Coronary artery (tissue), 2 donors: ENCODE measurements around the gene ZBTB34.

ENCODE experiments used
- DNase-seq: peaks from one replicate; pipeline ENCODE4 v3.0.0-alpha.2; 2017; ENCODE audit warnings: low spot score
- H3K27ac ChIP-seq, 2 donors: fragments of 200-600 bp; sonication (generic); one replicate each; pipeline ENCODE4 v1.5.1; 2016 to 2019
- H3K4me3 ChIP-seq: fragments of 200-600 bp; sonication (generic); 2 replicates; pipeline ENCODE4 v1.5.1; 2016; ENCODE audit warnings: mild to moderate bottlenecking, moderate library complexity
- TF ChIP-seq, protein P1 (sequence below): fragments of 200-600 bp; sonication (generic); IDR thresholded peaks from one replicate; pipeline ENCODE4 v1.5.1; 2019; ENCODE audit warnings: antibody characterized with exemption

ZBTB34 gene

DNA sequence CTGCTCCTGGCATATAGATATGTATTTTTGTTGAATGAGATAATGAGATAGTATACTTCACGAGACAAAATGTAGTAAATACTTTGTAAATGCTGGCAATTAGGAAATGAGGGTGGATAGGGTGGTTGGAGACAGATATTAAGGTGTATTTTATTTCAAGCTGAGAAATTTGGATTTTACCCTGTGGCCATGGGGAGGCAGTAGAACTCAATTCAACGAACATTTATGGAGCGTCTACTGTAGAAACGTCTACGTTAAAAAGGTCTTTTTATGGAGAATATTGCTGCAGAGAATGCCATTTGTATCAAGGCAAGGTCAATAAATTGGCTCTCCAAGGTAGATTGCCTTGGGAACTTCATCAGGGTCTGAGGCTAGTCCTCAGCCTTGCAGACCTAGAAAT is 32.6 kb downstream of the ZBTB34 start:
- H3K27ac ChIP-seq: no peak overlapping the region
- H3K4me3 ChIP-seq: no peak overlapping the region
- no peak for DNase-seq
- TF ChIP-seq, protein P1, sequence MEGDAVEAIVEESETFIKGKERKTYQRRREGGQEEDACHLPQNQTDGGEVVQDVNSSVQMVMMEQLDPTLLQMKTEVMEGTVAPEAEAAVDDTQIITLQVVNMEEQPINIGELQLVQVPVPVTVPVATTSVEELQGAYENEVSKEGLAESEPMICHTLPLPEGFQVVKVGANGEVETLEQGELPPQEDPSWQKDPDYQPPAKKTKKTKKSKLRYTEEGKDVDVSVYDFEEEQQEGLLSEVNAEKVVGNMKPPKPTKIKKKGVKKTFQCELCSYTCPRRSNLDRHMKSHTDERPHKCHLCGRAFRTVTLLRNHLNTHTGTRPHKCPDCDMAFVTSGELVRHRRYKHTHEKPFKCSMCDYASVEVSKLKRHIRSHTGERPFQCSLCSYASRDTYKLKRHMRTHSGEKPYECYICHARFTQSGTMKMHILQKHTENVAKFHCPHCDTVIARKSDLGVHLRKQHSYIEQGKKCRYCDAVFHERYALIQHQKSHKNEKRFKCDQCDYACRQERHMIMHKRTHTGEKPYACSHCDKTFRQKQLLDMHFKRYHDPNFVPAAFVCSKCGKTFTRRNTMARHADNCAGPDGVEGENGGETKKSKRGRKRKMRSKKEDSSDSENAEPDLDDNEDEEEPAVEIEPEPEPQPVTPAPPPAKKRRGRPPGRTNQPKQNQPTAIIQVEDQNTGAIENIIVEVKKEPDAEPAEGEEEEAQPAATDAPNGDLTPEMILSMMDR: no peak

DNA sequence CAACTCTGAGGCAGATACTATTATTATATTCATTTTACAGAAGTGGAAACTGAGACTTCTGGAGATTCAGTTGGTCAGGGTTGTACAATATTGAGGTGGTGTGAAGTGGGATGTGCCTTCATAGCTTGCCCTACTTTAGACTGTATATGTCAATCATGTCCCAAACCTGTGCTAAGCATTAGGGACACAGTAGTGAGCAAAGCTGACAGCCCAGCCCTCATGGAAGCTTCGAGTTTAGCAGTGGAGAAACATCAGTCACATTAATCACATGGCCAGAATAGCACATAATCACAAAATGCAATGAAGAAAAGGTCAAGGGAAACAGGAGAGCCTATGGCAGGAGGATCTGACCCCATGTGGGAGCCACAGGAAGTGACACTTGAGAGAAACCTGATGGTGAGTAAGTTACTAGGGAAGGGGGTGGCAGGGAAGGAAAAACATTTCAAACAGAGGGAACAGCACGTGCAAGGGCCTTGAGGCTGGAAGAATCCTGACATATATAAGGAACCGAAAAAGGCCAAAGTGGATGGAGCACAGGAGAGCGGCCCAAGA is 33.7 kb downstream of the ZBTB34 start:
- Histone ChIP-seq H3K4me3 (no peak overlapping the region), H3K27ac (no peak overlapping the region)
- no peak for DNase-seq
- TF ChIP-seq, protein P1: no peak

DNA sequence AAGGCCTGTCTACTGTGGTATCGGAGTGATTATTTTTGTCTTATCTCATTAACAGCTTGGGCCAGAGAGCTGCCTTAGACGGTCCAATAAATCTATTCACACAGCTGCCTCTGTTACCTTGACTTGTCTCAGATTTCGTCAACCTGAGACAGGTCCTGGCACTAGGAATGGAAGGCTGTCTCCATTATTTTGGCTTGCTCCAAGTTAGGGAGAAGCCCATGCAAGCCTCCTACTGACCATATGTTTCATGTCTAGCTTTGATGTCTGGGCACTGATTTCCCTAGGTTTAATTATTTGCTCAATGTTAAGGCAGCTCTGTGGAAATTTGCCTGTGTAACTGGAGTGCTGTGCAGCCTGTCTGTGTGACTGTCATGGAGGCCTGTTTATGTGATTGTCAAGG is 41.8 kb downstream of the ZBTB34 start:
- no peak overlapping the region for H3K4me3 ChIP-seq
- no peak overlapping the region for H3K27ac ChIP-seq
- TF ChIP-seq, protein P1: no peak
- DNase-seq: no peak

DNA sequence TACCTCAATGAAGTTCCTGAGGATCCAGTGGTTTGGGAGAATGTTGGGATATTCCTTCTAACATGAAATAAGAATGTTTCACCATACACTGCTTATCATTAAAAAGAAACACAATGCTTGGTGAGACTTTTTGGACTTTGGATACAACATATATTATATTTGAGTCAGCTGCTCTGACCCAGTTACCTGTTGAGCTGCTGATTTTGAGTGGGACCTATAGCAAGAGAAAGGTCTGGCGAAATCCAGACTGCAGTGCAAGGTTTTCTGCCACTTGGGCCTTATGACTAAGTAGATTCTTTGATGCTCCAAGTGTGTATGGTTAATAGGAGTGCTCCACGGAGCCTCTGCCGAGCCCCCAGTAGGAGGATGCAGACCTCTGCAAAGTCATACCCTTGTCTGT is 44.1 kb downstream of the ZBTB34 start:
- TF ChIP-seq, protein P1: no peak
- Histone ChIP-seq H3K27ac (no peak overlapping the region), H3K4me3 (no peak overlapping the region)
- DNase-seq: no peak

DNA sequence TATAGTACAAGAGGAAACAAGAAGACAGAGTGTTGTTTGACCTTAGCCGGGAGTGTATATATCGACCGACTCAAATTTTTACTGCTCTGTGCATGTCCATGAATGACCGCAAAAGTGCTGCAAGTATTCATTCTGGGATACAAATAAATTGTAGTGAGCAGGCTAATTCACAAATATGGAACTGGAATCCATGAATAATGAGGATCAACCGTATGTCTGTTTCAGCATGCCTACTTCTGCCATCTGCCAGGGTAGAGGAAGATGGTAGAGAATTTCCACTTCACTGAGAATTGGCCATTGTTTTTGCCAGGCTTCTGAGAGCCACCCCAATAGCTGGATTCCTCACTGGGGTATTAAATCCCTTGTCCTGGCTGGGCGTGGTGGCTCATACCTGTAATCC is 45.7 kb downstream of the ZBTB34 start:
- H3K4me3 ChIP-seq: no peak overlapping the region
- TF ChIP-seq, protein P1: no peak
- no peak for DNase-seq
- no peak overlapping the region for H3K27ac ChIP-seq

DNA sequence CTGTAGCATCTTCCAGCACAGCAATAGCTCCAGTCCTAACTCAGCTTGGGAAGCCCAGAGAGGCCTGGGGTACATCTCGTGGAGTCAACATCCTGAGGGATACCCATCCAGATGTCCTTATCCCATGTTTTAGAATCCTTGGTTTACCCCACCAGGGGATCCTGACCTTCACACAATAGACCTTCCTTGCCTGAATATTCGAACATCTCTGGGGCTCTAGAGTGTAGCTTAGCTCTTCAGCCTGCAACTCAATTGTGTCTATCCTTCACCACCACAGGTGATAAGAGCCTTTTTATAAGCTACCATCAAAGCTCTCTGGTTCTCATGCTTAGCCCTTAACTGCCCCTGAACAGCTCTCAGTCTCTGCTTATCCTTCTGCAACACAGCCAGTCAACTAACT is 46.6 kb downstream of the ZBTB34 start:
- TF ChIP-seq, protein P1: no peak
- no peak for DNase-seq
- Histone ChIP-seq H3K4me3 (no peak overlapping the region), H3K27ac (no peak overlapping the region)

DNA sequence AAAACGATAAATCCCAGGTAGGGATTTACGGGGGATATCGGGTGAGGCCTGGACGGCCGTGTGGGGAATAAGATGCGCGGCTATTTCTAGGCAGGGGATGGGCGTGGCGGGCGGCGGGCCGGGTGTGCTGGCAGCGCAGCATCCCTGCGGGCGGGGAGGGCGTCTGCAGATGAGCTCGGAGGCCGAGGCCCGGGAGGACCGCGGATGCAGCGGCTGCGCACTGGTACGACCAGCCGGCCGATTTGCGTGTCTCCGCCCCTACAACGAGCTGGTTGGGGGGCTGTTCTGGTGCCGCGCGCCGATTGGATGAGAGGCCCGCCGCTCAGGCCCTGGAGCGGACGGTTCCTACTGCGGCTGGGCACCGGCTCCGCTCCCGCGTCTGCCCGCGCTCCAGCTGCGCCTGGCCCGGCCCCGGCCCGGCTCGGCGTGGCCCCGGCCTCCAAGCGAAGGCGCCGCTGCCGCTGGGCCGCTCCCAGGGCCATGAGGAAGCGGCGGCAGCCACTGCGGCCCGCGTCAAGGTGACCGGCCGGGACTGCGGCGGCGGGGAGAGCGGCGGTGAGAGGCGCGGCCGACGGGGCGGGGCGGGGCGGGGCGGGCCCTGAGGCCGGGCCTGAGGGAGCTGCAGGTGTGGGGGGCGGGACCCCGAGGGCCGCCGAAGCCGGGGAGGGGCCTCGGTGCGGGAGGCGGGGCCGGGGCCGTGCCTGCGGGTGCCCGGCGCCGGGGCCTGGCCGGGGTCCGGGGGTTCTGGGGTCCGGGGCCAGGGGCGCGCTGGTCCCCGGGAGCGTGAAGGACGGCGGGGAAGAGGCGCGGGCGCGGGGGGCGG is 54.2 kb downstream of the ZBTB34 start, which contains the start of gene RALGPS1:
Gene RALGPS1 (plus strand): TSS at position 325 of the 823 bp plus-strand sequence. CDS start 47,508 bp downstream, outside the sequence.
- H3K27ac ChIP-seq: peak within 1 kb of the TSS in 1 of 2 donors; percentile 90
- TF ChIP-seq, protein P1: no peak

More for the DNA sequence above, 54.2 kb downstream of the ZBTB34 start, which contains the start of gene RALGPS1:
- peak within 1 kb of the TSS; percentile 82 for H3K4me3 ChIP-seq
- DNase-seq: peak; percentile 95
